NB4 (cell line): ENCODE results near the gene EEF1AKMT3.

Source experiments
- POLR2A ChIP-seq: IDR thresholded peaks from 2 replicates; pipeline ENCODE4 v1.6.1; 2011; ENCODE audit warnings: mild to moderate bottlenecking; ENCODE audit not compliant: insufficient read length; ENCODE audit errors: extremely low read depth
- TF ChIP-seq, protein P1 (sequence below): IDR thresholded peaks from 2 replicates; pipeline ENCODE4 v1.6.1; 2011; ENCODE audit warnings: low read depth, low read length
- TF ChIP-seq, protein P2 (sequence below): IDR thresholded peaks from one replicate; pipeline ENCODE4 v1.5.1; 2012; ENCODE audit warnings: low read depth, low read length

- TF ChIP-seq, protein P1, sequence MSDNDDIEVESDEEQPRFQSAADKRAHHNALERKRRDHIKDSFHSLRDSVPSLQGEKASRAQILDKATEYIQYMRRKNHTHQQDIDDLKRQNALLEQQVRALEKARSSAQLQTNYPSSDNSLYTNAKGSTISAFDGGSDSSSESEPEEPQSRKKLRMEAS = no peak
- TF ChIP-seq, protein P2, sequence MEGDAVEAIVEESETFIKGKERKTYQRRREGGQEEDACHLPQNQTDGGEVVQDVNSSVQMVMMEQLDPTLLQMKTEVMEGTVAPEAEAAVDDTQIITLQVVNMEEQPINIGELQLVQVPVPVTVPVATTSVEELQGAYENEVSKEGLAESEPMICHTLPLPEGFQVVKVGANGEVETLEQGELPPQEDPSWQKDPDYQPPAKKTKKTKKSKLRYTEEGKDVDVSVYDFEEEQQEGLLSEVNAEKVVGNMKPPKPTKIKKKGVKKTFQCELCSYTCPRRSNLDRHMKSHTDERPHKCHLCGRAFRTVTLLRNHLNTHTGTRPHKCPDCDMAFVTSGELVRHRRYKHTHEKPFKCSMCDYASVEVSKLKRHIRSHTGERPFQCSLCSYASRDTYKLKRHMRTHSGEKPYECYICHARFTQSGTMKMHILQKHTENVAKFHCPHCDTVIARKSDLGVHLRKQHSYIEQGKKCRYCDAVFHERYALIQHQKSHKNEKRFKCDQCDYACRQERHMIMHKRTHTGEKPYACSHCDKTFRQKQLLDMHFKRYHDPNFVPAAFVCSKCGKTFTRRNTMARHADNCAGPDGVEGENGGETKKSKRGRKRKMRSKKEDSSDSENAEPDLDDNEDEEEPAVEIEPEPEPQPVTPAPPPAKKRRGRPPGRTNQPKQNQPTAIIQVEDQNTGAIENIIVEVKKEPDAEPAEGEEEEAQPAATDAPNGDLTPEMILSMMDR = no peak
- no peak for TF ChIP-seq POLR2A
Measured at GRCh38 chr12:57732270-57732669, 40.1 kb upstream of the EEF1AKMT3 start.
